Measurements from ENCODE around the gene TENM3. TPM values are rescaled to one million over a fixed set of nuclear protein-coding genes. Genes with fewer than 3 reads are reported as not detected.

The TENM3 gene
- total RNA-seq, 1 experiment from 2014 or later: not detected

- no peak for TF ChIP-seq EZH2 (IDR thresholded peaks at IDR 0.05; ENCODE audit: low read depth)
- TF ChIP-seq CTCF (conservative IDR thresholded peaks at IDR 0.05): no peak
- no peaks in the 10 kb centered on the region for H3K36me3 ChIP-seq (ENCODE audit: low read depth)
- H3K4me1 ChIP-seq (replicated peaks; ENCODE audit: insufficient read depth): no peaks in the 10 kb centered on the region
- H3K9me2 ChIP-seq (ENCODE audit: insufficient read depth): no peaks in the 10 kb centered on the region
- no TSS peak for BruUV-seq (replicated peaks)
- no peaks in the 10 kb centered on the region for H3K27me3 ChIP-seq (ENCODE audit: insufficient read depth, low read depth)
- CTCF ChIA-PET: no interaction called here
- H4K20me1 ChIP-seq (ENCODE audit: insufficient read depth): no peaks in the 10 kb centered on the region
- no peak overlapping the region for H2AFZ ChIP-seq
- no peak overlapping the region for H3K27ac ChIP-seq
- no peak overlapping the region for H3K4me3 ChIP-seq
- intact Hi-C loops (cut with micrococcal nuclease; ENCODE audit: unreplicated experiment): no loop called here
- no peaks in the 10 kb centered on the region for H3K79me2 ChIP-seq (ENCODE audit: low read depth)
- H3F3A ChIP-seq (ENCODE audit: insufficient read depth, low read depth): no peaks in the 10 kb centered on the region
- H3K9me3 ChIP-seq (ENCODE audit: insufficient read depth, low read depth): no peaks in the 10 kb centered on the region
- no peak overlapping the region for H3K4me2 ChIP-seq
- no peak for DNase-seq
- POLR2A ChIA-PET (ENCODE audit: unreplicated experiment): no interaction called here
Measured at GRCh38 chr4:182413550-182413949, 170.3 kb downstream of the TENM3 start.

GRCh38 chr4:182415116-182415515 is 171.9 kb downstream of the TENM3 start:
- CTCF ChIA-PET: no interaction called here

GRCh38 chr4:182416067-182416466 is 172.9 kb downstream of the TENM3 start:
- no peak for TF ChIP-seq CTCF (conservative IDR thresholded peaks at IDR 0.05)
- POLR2A ChIA-PET (ENCODE audit: unreplicated experiment): no interaction called here
- Histone ChIP-seq H3K9me3 (ENCODE audit: insufficient read depth, low read depth) (no peaks in the 10 kb centered on the region), H3K27ac (no peak overlapping the region), H3K36me3 (ENCODE audit: low read depth) (no peaks in the 10 kb centered on the region), H3K4me1 (replicated peaks; ENCODE audit: insufficient read depth) (no peaks in the 10 kb centered on the region), H3F3A (ENCODE audit: insufficient read depth, low read depth) (no peaks in the 10 kb centered on the region), H3K4me3 (no peak overlapping the region), H3K9me2 (ENCODE audit: insufficient read depth) (no peaks in the 10 kb centered on the region), H3K4me2 (no peak overlapping the region), H3K27me3 (ENCODE audit: insufficient read depth, low read depth) (no peaks in the 10 kb centered on the region), H3K79me2 (ENCODE audit: low read depth) (no peaks in the 10 kb centered on the region), H4K20me1 (ENCODE audit: insufficient read depth) (no peaks in the 10 kb centered on the region), H2AFZ (no peak overlapping the region)
- BruUV-seq (replicated peaks): no TSS peak
- no peak for DNase-seq
- CTCF ChIA-PET: no interaction called here
- intact Hi-C loops (cut with micrococcal nuclease; ENCODE audit: unreplicated experiment): no loop called here

More at GRCh38 chr4:182415116-182415515, 171.9 kb downstream of the TENM3 start:
- Histone ChIP-seq H3K79me2 (ENCODE audit: low read depth) (no peaks in the 10 kb centered on the region), H3F3A (ENCODE audit: insufficient read depth, low read depth) (no peaks in the 10 kb centered on the region), H4K20me1 (ENCODE audit: insufficient read depth) (no peaks in the 10 kb centered on the region), H3K4me3 (no peak overlapping the region), H3K27me3 (ENCODE audit: insufficient read depth, low read depth) (no peaks in the 10 kb centered on the region), H3K9me3 (ENCODE audit: insufficient read depth, low read depth) (no peaks in the 10 kb centered on the region), H2AFZ (no peak overlapping the region), H3K36me3 (ENCODE audit: low read depth) (no peaks in the 10 kb centered on the region), H3K4me2 (no peak overlapping the region), H3K9me2 (ENCODE audit: insufficient read depth) (no peaks in the 10 kb centered on the region), H3K4me1 (replicated peaks; ENCODE audit: insufficient read depth) (no peaks in the 10 kb centered on the region), H3K27ac (no peak overlapping the region)
- BruUV-seq (replicated peaks): no TSS peak
- TF ChIP-seq EZH2 (IDR thresholded peaks at IDR 0.05; ENCODE audit: low read depth) (no peak), CTCF (conservative IDR thresholded peaks at IDR 0.05) (no peak)
- no peak for DNase-seq
- intact Hi-C loops (cut with micrococcal nuclease; ENCODE audit: unreplicated experiment): no loop called here
- POLR2A ChIA-PET (ENCODE audit: unreplicated experiment): no interaction called here
